Measurements from ENCODE around the gene DAG1. TPM values are rescaled to one million over a fixed set of nuclear protein-coding genes. Genes with fewer than 3 reads are reported as not detected.

DAG1 gene
- polyA plus RNA-seq, 1 donor (not counting 4 experiments of a cell fraction or from before 2014, with no cell fraction given): 22.0 TPM

DNA sequence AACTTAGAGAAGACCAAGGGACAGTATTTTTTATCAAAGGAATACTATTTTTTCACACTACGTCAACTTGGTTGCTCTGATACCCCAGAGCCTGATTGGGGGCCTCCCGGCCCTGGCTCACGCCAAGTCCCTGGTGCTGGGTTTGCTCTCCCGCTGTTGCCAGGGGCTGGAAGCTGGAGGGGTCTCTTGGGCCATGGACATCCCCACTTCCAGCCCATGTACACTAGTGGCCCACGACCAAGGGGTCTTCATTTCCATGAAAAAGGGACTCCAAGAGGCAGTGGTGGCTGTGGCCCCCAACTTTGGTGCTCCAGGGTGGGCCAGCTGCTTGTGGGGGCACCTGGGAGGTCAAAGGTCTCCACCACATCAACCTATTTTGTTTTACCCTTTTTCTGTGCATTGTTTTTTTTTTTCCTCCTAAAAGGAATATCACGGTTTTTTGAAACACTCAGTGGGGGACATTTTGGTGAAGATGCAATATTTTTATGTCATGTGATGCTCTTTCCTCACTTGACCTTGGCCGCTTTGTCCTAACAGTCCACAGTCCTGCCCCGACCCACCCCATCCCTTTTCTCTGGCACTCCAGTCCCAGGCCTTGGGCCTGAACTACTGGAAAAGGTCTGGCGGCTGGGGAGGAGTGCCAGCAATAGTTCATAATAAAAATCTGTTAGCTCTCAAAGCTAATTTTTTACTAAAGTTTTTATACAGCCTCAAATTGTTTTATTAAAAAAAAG lies 63.9 kb downstream of the DAG1 start:
- FAIRE-seq: no peak
- Histone ChIP-seq H3K27ac (ENCODE audit: control insufficient read depth, insufficient read depth, low read length) (no peak overlapping the region), H3K4me2 (ENCODE audit: control insufficient read depth, extremely low read depth, insufficient read depth, low read depth, low read length) (no peak overlapping the region), H3K4me1 (ENCODE audit: control insufficient read depth, extremely low read depth, insufficient read depth, low read length) (no peaks in the 10 kb centered on the region), H3K79me2 (ENCODE audit: control insufficient read depth, insufficient read depth, low read length) (no peaks in the 10 kb centered on the region), H3K27me3 (ENCODE audit: control insufficient read depth, extremely low read depth, insufficient read depth, low read length) (no peaks in the 10 kb centered on the region), H4K20me1 (ENCODE audit: control insufficient read depth, extremely low read depth, insufficient read depth, low read length) (no peaks in the 10 kb centered on the region), H3K9me3 (ENCODE audit: control insufficient read depth, low read depth, low read length) (no peaks in the 10 kb centered on the region), H3K36me3 (ENCODE audit: control insufficient read depth in 2 of 2, extremely low read depth in 1 of 2, insufficient read depth in 2 of 2, low read length in 2 of 2) (peaks cover 16 to 19% of the 10 kb centered on the region in 2 experiments), H2AFZ (ENCODE audit: control insufficient read depth, low read length) (no peak overlapping the region), H3K4me3 (ENCODE audit: control insufficient read depth in 2 of 3, extremely low read depth in 1 of 3, insufficient read depth in 2 of 3, low read depth in 1 of 3, low read length in 3 of 3) (no peak overlapping the region), H3K9ac (ENCODE audit: control insufficient read depth, extremely low read depth, insufficient read depth, low read length) (no peak overlapping the region), H3K9me1 (ENCODE audit: control insufficient read depth, extremely low read depth, insufficient read depth, low read length) (peaks cover 2% of the 10 kb centered on the region)
- TF ChIP-seq EZH2 (IDR thresholded peaks at IDR 0.05; ENCODE audit: low read length) (no peak), CTCF (optimal IDR thresholded peaks at IDR 0.05 in 1 of 3, IDR thresholded peaks at IDR 0.05 in 1 of 3, conservative IDR thresholded peaks at IDR 0.05 in 1 of 3; ENCODE audit: extremely low read depth in 1 of 3, insufficient read depth in 2 of 3, low read length in 3 of 3) (no peak)
- dilution Hi-C loops (cut with MboI; ENCODE audit: extremely low pct_ligation_motif_present, low sequenced_read_pairs): no loop called here
- DNase-seq (ENCODE audit: low read depth, low spot score): no peak

DNA sequence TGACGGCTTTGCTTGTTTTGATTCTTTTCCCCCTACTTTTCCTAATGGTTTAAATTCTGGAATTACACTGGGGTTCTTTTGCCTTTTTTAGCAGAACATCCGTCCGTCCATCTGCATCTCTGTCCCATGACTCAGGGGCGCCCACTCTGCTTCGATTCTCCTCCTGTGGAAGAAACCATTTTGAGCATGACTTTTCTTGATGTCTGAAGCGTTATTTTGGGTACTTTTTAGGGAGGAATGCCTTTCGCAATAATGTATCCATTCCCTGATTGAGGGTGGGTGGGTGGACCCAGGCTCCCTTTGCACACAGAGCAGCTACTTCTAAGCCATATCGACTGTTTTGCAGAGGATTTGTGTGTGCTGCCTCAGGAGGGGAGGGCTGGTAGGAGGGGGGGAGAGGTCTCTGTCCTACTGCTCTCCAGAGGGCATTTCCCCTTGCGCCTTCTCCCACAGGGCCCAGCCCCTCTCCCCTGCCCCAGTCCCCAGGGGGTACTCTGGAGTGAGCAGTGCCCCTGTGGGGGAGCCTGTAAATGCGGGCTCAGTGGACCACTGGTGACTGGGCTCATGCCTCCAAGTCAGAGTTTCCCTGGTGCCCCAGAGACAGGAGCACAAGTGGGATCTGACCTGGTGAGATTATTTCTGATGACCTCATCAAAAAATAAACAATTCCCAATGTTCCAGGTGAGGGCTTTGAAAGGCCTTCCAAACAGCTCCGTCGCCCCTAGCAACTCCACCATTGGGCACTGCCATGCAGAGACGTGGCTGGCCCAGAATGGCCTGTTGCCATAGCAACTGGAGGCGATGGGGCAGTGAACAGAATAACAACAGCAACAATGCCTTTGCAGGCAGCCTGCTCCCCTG lies 64.7 kb downstream of the DAG1 start:
- FAIRE-seq (no peak), DNase-seq (ENCODE audit: low read depth, low spot score) (no peak)
- Histone ChIP-seq H3K27ac (ENCODE audit: control insufficient read depth, insufficient read depth, low read length) (no peak overlapping the region), H3K79me2 (ENCODE audit: control insufficient read depth, insufficient read depth, low read length) (no peaks in the 10 kb centered on the region), H3K9ac (ENCODE audit: control insufficient read depth, extremely low read depth, insufficient read depth, low read length) (no peak overlapping the region), H3K4me3 (ENCODE audit: control insufficient read depth in 2 of 3, extremely low read depth in 1 of 3, insufficient read depth in 2 of 3, low read depth in 1 of 3, low read length in 3 of 3) (no peak overlapping the region), H4K20me1 (ENCODE audit: control insufficient read depth, extremely low read depth, insufficient read depth, low read length) (no peaks in the 10 kb centered on the region), H3K27me3 (ENCODE audit: control insufficient read depth, extremely low read depth, insufficient read depth, low read length) (no peaks in the 10 kb centered on the region), H2AFZ (ENCODE audit: control insufficient read depth, low read length) (no peak overlapping the region), H3K9me1 (ENCODE audit: control insufficient read depth, extremely low read depth, insufficient read depth, low read length) (no peaks in the 10 kb centered on the region), H3K36me3 (ENCODE audit: control insufficient read depth in 2 of 2, extremely low read depth in 1 of 2, insufficient read depth in 2 of 2, low read length in 2 of 2) (peaks cover 16 to 19% of the 10 kb centered on the region in 2 experiments), H3K9me3 (ENCODE audit: control insufficient read depth, low read depth, low read length) (no peaks in the 10 kb centered on the region), H3K4me1 (ENCODE audit: control insufficient read depth, extremely low read depth, insufficient read depth, low read length) (no peaks in the 10 kb centered on the region), H3K4me2 (ENCODE audit: control insufficient read depth, extremely low read depth, insufficient read depth, low read depth, low read length) (no peak overlapping the region)
- TF ChIP-seq CTCF (optimal IDR thresholded peaks at IDR 0.05 in 1 of 3, IDR thresholded peaks at IDR 0.05 in 1 of 3, conservative IDR thresholded peaks at IDR 0.05 in 1 of 3; ENCODE audit: extremely low read depth in 1 of 3, insufficient read depth in 2 of 3, low read length in 3 of 3): no peak
- dilution Hi-C loops (cut with MboI; ENCODE audit: extremely low pct_ligation_motif_present, low sequenced_read_pairs): no loop called here

All from keratinocyte (primary cell).